Mucosa of descending colon (tissue), 3 donors: Measurements from ENCODE around the gene ASCL3. TPM values are rescaled to one million over a fixed set of nuclear protein-coding genes. Genes with fewer than 3 reads are reported as not detected.

ENCODE experiments used
- ATAC-seq: fragments of 200-7000 bp; cut with Tn5 transposase; one replicate; pipeline ENCODE4 v1.9.1; 2020; ENCODE audit warnings: mild to moderate bottlenecking, moderate library complexity
- DNase-seq, 3 donors: peaks; one replicate each; pipeline ENCODE4 v3.0.0-alpha.2; 2020
- H3K36me3 ChIP-seq: fragments of 200-600 bp; one replicate; pipeline ENCODE4 v1.8.0; 2021; ENCODE audit warnings: low read depth, mild to moderate bottlenecking
- H3K4me1 ChIP-seq: fragments of 200-600 bp; one replicate; pipeline ENCODE4 v1.8.0; 2021; ENCODE audit warnings: low read depth, mild to moderate bottlenecking
- H3K4me3 ChIP-seq: fragments of 200-600 bp; one replicate; pipeline ENCODE4 v1.8.0; 2021; ENCODE audit warnings: mild to moderate bottlenecking
- H3K9me3 ChIP-seq: fragments of 200-600 bp; one replicate; pipeline ENCODE4 v1.8.0; 2021; ENCODE audit warnings: mild to moderate bottlenecking
- intact Hi-C, 2 donors: fragments of 100-400 bp; cut with DNase I in 1 of 2; cut with micrococcal nuclease in 1 of 2; formaldehyde crosslinking; loops; one replicate each; pipeline versions ENCODE4 v1.11.0 to v1.11.1; 2022; cut with DNase I, micrococcal nuclease
- total RNA-seq, 3 donors: library from RNA; stranded (reverse); fragmentation: NEBNext Ultra II Directional in 2 of 3; extraction: Animal tissue kit (Norgen Biotek cat#: 25700) in 2 of 3; gene quantifications; one replicate each; pipeline versions ENCODE4 v1.2.1 to v1.2.4, GENCODE V29; 2021 to 2023
- TF ChIP-seq, protein P1 (sequence below): fragments of 200-600 bp; IDR thresholded peaks from one replicate; pipeline ENCODE4 v1.8.0; 2022; ENCODE audit warnings: antibody characterized with exemption, mild to moderate bottlenecking
- donor health status: DM: no; HTN: no; CAD: no; lungs with moderate emphysema.
- donor health status: DM: no; HTN: no; CAD: no.
- donor health status: DM: no; HTN: yes; CAD: no.

Gene ASCL3
- total RNA-seq, 3 donors from 2014 or later, result not detected

DNA sequence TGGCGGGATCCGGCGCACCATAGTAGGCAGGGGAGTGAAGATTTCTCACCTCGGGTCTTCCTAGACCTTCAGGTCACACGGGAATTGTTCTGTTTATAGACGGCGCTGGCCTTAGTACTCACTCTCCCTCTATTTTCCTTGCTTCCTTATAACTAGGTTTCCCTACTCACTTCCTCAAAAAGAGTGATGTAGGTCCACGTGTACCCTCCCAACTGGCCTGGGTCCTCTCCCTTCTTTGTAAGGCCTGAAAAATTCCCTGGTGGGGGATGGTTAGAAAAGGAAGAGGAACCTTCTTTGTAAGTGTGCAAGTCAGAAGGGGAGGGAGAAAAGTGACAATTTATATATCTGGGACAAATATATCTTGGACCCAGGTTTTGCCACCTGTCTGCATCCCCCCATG lies 24.4 kb upstream of the ASCL3 start:
- intact Hi-C loops, result no loop called here
- no peak for DNase-seq
- Histone ChIP-seq H3K36me3 (no peaks in the 10 kb centered on the region), H3K4me1 (peaks cover 11% of the 10 kb centered on the region), H3K4me3 (no peak overlapping the region), H3K9me3 (no peaks in the 10 kb centered on the region)
- ATAC-seq, result no peak
- TF ChIP-seq, protein P1, sequence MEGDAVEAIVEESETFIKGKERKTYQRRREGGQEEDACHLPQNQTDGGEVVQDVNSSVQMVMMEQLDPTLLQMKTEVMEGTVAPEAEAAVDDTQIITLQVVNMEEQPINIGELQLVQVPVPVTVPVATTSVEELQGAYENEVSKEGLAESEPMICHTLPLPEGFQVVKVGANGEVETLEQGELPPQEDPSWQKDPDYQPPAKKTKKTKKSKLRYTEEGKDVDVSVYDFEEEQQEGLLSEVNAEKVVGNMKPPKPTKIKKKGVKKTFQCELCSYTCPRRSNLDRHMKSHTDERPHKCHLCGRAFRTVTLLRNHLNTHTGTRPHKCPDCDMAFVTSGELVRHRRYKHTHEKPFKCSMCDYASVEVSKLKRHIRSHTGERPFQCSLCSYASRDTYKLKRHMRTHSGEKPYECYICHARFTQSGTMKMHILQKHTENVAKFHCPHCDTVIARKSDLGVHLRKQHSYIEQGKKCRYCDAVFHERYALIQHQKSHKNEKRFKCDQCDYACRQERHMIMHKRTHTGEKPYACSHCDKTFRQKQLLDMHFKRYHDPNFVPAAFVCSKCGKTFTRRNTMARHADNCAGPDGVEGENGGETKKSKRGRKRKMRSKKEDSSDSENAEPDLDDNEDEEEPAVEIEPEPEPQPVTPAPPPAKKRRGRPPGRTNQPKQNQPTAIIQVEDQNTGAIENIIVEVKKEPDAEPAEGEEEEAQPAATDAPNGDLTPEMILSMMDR, result no peak

DNA sequence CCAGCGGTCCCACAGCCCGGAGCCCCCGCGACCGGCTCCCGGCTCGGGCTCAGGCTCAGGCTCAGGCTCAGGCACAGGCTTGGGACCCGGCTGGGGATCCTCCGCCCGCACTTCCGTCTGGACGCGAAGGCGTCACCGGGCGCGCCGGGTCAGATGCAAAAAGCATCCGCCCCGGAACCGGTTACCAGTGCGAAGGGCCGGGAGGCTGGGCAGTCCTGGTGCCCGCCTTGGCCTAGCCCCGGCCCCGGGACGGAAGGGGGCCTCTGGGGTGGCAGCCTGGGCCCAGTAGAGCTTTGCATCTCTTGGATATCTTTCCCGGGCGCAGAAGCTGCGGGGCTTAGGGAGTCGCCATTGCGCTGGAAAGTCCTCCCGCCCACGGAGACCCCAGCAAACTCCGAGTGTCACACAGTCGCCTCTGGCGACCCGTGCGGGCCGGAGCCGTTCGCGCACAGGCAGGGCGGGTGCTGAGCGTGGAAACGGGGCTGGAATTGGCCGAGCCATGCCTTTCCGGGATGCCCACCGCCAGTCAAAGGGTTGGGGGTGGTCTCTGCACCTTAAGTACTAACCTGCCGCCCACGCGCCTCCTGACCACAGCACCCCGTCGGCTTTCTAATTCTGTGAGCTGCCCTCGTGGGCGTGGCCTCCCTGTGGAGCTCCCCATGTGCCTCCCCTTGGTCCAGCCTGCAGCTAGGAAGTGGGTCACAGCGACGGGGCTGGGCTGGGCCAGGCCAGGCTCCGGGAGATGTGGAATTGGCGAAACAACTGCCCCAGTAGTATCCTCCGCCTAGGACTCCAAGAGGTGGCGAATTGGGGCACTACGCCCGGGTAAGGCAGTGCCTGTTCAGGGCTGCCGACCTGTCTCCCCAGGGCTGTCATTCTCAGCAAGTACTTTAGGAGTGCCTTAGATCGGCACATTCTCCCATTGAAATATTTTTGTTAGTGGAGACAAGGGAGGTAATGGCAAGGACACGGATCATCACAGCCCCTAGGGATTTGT lies 21.8 kb upstream of the ASCL3 start, which contains the start of gene TMEM9B:
Gene TMEM9B, minus strand, starts transcription at position 119 of the 997 bp plus-strand sequence. CDS start 129 bp downstream, outside the sequence.
- Histone ChIP-seq H3K9me3 (no peaks in the 10 kb centered on the region), H3K4me3 (peak within 1 kb of the TSS; percentile 67), H3K4me1 (peaks cover 15% of the 10 kb centered on the region), H3K36me3 (no peaks in the 10 kb centered on the region)
- TF ChIP-seq, protein P1, result no peak
- DNase-seq, result peak; percentile 94 to 96 (median 95)
- ATAC-seq, result peak; percentile 94
- intact Hi-C loops, result no loop called here

DNA sequence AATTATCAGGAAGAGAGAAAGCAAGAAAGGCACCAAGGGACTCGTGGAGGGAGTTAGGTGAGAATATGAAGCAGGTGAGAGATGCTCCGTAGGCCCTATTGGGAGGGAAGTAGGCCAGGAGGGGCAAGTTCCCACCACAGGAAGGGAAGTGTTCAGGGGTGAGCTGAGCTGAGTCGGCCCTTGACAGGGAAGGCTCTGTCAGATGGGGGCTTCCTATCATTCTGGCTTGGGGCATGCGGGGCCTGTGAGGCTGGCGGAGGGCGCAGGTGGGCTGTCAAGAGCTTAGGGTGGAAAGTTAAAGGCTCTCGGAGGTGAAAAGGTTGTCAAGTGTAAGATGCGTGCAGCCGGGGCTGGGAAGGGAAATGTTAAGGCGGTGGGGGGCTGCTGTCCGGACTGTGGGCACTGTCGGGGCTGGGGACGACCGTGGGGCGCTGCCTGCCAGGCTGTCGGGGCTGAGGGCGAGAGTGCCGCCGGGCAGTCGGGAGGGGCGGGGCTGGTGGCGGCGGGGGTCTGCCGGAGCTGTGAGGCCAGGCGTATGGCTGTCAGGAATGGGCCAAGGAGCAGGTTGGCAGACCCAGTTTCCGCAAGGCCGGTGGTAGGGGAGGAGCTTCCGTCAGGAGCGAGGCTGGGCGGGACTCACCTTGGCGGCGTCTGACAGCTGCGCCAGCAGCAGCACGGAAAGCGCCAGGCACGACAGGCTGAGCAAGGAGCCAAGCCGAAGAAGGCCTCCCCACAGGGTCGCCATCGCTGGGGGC lies 20.9 kb upstream of the ASCL3 start:
- Histone ChIP-seq H3K4me3 (peak overlapping the region; percentile 67), H3K9me3 (no peaks in the 10 kb centered on the region), H3K4me1 (peaks cover 23% of the 10 kb centered on the region), H3K36me3 (no peaks in the 10 kb centered on the region)
- TF ChIP-seq, protein P1, result no peak
- DNase-seq, result peak; percentile 89 to 93 (median 91)
- intact Hi-C loops, result no loop called here
- peak; percentile 86 for ATAC-seq

DNA sequence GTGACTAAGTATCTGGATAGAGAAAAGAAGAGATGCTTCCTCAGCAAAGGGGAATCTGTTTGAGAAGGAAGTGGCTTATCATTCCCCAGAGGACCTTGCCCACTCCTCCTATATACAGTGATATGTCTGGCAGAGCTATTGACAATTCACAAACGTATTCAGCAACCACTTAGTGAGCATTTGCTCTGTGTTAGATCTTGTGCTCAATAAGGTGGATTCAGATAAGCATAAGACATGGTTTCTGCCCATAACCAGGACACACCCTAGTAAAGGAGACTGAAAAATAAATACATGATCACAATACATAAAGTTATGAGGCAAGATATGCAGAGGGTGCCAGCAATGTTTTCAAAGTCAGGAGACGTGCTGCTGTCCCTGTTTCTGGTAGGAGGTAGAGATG lies 20.0 kb upstream of the ASCL3 start:
- TF ChIP-seq, protein P1, result no peak
- H3K4me3 ChIP-seq, result no peak overlapping the region
- intact Hi-C loops, result no loop called here
- peaks cover 23% of the 10 kb centered on the region for H3K4me1 ChIP-seq
- H3K36me3 ChIP-seq, result no peaks in the 10 kb centered on the region
- no peaks in the 10 kb centered on the region for H3K9me3 ChIP-seq
- ATAC-seq (no peak), DNase-seq (no peak)

DNA sequence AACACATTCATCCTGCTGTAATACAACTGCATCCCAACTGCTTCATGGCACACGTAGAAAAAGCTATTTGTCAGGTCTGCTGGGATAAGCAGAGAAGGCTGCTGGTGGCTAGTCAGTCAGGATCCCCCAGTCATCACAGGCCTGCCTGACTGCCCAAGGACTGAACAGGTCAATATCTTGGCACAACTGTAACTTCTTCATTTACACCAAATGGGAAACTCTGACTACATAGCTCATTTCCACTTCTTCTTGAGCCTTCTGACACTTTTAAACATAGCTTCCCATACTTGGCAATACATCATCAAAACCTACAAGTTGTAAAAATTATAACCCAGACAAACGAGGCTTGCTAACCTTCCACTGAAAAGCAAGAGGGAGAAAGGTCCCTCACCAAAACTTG lies 18.6 kb upstream of the ASCL3 start:
- intact Hi-C loops, result no loop called here
- TF ChIP-seq, protein P1, result no peak
- Histone ChIP-seq H3K4me3 (no peak overlapping the region), H3K9me3 (no peaks in the 10 kb centered on the region), H3K4me1 (peaks cover 23% of the 10 kb centered on the region), H3K36me3 (no peaks in the 10 kb centered on the region)
- DNase-seq (no peak), ATAC-seq (no peak)
